GM21737 (cell line): ENCODE data around the gene TMEM30B.

Experiments used
- ATAC-seq: cut with Tn5 transposase; IDR thresholded peaks from one replicate; pipeline ENCODE4 v1.9.1; 2021; ENCODE audit warnings: mild to moderate bottlenecking, moderate library complexity; ENCODE audit not compliant: unreplicated experiment

The TMEM30B gene

GRCh38 chr14:61238611-61239245, 42.4 kb downstream of the TMEM30B start:
- ATAC-seq: no peak

- ATAC-seq: no peak
Observed at GRCh38 chr14:61234215-61234916, 46.8 kb downstream of the TMEM30B start.

GRCh38 chr14:61233436-61233956, 47.6 kb downstream of the TMEM30B start:
- ATAC-seq: no peak

- no peak for ATAC-seq
Observed at GRCh38 chr14:61231810-61232209, 49.3 kb downstream of the TMEM30B start.

- no peak for ATAC-seq
Observed at GRCh38 chr14:61229981-61230380, 51.2 kb downstream of the TMEM30B start.

- no peak for ATAC-seq
Observed at GRCh38 chr14:61229475-61229888, 51.7 kb downstream of the TMEM30B start.

GRCh38 chr14:61227884-61228591, 53.1 kb downstream of the TMEM30B start:
- no peak for ATAC-seq
